ENCODE measurements around the gene SLC5A1. TPM values are rescaled to one million over a fixed set of nuclear protein-coding genes. Genes with fewer than 3 reads are reported as not detected.
A peak's percentile ranks its signal among the peaks of the same experiment; 100 is the strongest.
"Not testable (repeated sequence)": the region's sequence is repeated elsewhere in the genome, so short reads cannot be mapped to it uniquely, and the experiment has no call there.

SLC5A1 gene
- polyA plus RNA-seq, 4 donors = 29.6 to 364 (median 274) TPM

DNA sequence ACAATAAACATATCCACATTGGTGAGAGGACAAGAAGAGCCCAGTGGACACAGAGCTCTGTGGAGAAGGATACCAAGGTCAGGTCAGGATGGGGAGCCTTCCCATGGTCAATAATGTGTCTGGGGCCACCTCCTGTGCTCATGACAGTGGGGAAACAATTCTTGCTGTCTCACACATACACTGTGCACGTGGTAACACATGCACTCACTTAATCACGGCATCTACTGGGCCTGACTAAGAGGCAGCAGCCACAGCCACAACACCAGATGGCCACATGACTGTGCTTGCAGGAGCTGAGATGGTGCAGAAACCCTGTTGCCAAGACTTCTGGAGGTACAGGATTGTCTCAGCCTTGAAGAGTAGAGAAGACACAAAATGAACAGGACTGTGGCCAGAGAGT is 87.4 kb downstream of the SLC5A1 start:
- Histone ChIP-seq H3K27ac (ENCODE audit: low read depth in 1 of 3, low read length in 2 of 3) (no peak overlapping the region), H3K4me3 (ENCODE audit: low read depth in 1 of 3, low read length in 3 of 3) (no peak overlapping the region), H3K4me1 (ENCODE audit: control insufficient read depth in 3 of 3, insufficient read depth in 2 of 3, low read depth in 1 of 3, low read length in 2 of 3) (no peaks in the 10 kb centered on the region), H3K27me3 (ENCODE audit: control insufficient read depth in 3 of 3, insufficient read depth in 3 of 3, low read length in 3 of 3) (no peaks in the 10 kb centered on the region), H3K36me3 (ENCODE audit: control insufficient read depth in 3 of 3, insufficient read depth in 2 of 3, low read depth in 1 of 3, low read length in 3 of 3) (no peaks in the 10 kb centered on the region), H3K9me3 (ENCODE audit: control insufficient read depth in 2 of 2, insufficient read depth in 1 of 2, low read depth in 1 of 2, low read length in 1 of 2) (no peaks in the 10 kb centered on the region)
- FAIRE-seq = no peak
- no peak for DNase-seq
- WGBS, 3 donors = 72 to 78% (median 77%) methylated on average over 2 of the region's 2 CpGs

DNA sequence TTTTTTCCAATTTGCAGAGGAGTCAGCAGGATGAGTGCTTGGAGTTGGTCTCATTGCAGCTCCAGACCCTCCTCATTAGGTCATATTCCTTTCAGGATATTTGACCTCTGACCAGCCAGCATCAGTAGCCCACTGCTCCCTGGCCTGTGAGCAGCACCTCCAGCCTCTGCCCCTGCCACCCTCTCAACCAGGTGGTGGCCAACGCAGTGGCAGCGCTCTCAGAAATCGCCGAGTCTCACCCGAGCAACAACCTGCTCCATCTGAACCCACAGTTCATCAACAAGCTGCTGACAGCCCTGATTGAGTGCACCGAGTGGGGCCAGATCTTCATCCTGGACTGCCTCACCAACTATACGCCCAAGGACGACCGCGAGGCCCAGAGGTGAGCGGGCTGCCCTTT is 89.1 kb downstream of the SLC5A1 start:
- no peaks in the 10 kb centered on the region for H3K4me1 ChIP-seq (ENCODE audit: control insufficient read depth in 3 of 3, insufficient read depth in 2 of 3, low read depth in 1 of 3, low read length in 2 of 3)
- 90 to 96% (median 92%) methylated on average over 11 of the region's 11 CpGs for WGBS, 3 donors
- DNase-seq = no peak

DNA sequence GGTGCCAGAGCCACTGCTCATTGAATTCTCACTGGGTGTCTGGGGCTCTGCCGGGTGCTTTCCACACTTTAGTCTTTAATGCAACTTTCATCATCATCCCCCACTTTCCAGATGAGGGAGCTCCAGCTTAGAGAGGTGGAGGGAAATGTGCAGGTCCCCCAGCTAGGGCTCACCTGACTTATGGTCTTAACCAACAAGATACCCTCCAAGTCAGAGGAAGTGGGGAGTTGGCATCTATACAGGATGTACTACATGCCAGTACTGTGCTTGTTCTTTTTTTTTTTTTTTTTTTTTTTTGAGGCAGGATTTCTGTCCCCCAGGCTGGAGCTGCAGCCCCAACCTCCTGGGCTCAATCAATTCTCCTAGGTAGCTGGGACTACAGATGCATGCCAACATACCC is 89.7 kb downstream of the SLC5A1 start:
- no peak for FAIRE-seq
- DNase-seq = no peak
- Histone ChIP-seq H3K27me3 (ENCODE audit: control insufficient read depth in 3 of 3, insufficient read depth in 3 of 3, low read length in 3 of 3) (no peaks in the 10 kb centered on the region), H3K27ac (ENCODE audit: low read depth in 1 of 3, low read length in 2 of 3) (no peak overlapping the region), H3K4me1 (ENCODE audit: control insufficient read depth in 3 of 3, insufficient read depth in 2 of 3, low read depth in 1 of 3, low read length in 2 of 3) (no peaks in the 10 kb centered on the region), H3K4me3 (ENCODE audit: low read depth in 1 of 3, low read length in 3 of 3) (no peak overlapping the region), H3K9me3 (ENCODE audit: control insufficient read depth in 2 of 2, insufficient read depth in 1 of 2, low read depth in 1 of 2, low read length in 1 of 2) (peaks cover 0 to 4% of the 10 kb centered on the region in 2 donors), H3K36me3 (ENCODE audit: control insufficient read depth in 3 of 3, insufficient read depth in 2 of 3, low read depth in 1 of 3, low read length in 3 of 3) (no peaks in the 10 kb centered on the region)
- 82 to 93% (median 83%) methylated on average over 1 of the region's 1 CpG for WGBS, 3 donors

More for the DNA sequence above, 89.1 kb downstream of the SLC5A1 start:
- Histone ChIP-seq H3K36me3 (ENCODE audit: control insufficient read depth in 3 of 3, insufficient read depth in 2 of 3, low read depth in 1 of 3, low read length in 3 of 3) (no peaks in the 10 kb centered on the region), H3K27me3 (ENCODE audit: control insufficient read depth in 3 of 3, insufficient read depth in 3 of 3, low read length in 3 of 3) (no peaks in the 10 kb centered on the region), H3K4me3 (ENCODE audit: low read depth in 1 of 3, low read length in 3 of 3) (no peak overlapping the region), H3K9me3 (ENCODE audit: control insufficient read depth in 2 of 2, insufficient read depth in 1 of 2, low read depth in 1 of 2, low read length in 1 of 2) (no peaks in the 10 kb centered on the region), H3K27ac (ENCODE audit: low read depth in 1 of 3, low read length in 2 of 3) (no peak overlapping the region)
- no peak for FAIRE-seq

DNA sequence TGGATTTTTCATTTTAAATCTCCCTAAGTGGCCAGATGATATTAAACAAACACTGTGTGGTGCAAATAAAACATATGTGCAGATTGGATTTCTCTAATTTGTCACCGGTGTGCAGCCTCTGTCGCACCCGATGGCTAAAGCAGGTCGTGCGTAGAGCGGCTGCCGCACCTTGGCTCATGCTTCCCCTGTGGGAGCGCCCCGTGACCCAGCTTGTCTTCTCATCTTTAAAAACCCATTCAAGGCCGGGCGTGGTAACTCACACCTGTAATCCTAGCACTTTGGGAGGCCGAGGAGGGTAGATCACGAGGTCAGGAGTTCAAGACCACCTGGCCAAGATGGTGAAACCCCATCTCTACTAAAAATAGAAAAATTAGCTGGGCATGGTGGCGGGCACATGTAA is 91.7 kb downstream of the SLC5A1 start:
- not testable (repeated sequence) for H3K36me3 ChIP-seq (ENCODE audit: control insufficient read depth in 3 of 3, insufficient read depth in 2 of 3, low read depth in 1 of 3, low read length in 3 of 3); H3K27me3 ChIP-seq (ENCODE audit: control insufficient read depth in 3 of 3, insufficient read depth in 3 of 3, low read length in 3 of 3); FAIRE-seq; H3K4me1 ChIP-seq (ENCODE audit: control insufficient read depth in 3 of 3, insufficient read depth in 2 of 3, low read depth in 1 of 3, low read length in 2 of 3); H3K27ac ChIP-seq (ENCODE audit: low read depth in 1 of 3, low read length in 2 of 3); H3K9me3 ChIP-seq (ENCODE audit: control insufficient read depth in 2 of 2, insufficient read depth in 1 of 2, low read depth in 1 of 2, low read length in 1 of 2); DNase-seq; H3K4me3 ChIP-seq (ENCODE audit: low read depth in 1 of 3, low read length in 3 of 3)
- WGBS, 3 donors = 84 to 87% (median 86%) methylated on average over 14 of the region's 14 CpGs

DNA sequence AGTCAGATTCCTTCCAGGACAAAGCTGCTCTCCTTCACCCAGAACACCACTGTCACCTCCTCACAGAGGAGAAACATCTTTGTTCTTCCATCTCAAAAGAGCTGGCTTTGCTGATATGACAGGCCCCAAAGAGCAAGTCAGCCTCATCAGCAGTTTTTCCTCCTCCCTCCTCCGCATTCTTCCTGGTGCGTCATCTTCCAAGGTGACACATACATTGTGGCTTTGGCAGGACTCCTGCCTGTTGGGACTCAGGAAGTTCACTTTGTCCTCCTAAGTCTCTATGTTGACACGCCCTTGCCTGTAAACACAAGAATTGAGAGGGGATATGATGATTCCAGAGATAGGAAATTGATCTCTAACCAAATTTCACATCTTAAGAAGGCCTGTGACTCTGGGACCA is 92.9 kb downstream of the SLC5A1 start:
- not testable (repeated sequence) for H3K36me3 ChIP-seq (ENCODE audit: control insufficient read depth in 3 of 3, insufficient read depth in 2 of 3, low read depth in 1 of 3, low read length in 3 of 3); H3K27me3 ChIP-seq (ENCODE audit: control insufficient read depth in 3 of 3, insufficient read depth in 3 of 3, low read length in 3 of 3); H3K9me3 ChIP-seq (ENCODE audit: control insufficient read depth in 2 of 2, insufficient read depth in 1 of 2, low read depth in 1 of 2, low read length in 1 of 2); H3K27ac ChIP-seq (ENCODE audit: low read depth in 1 of 3, low read length in 2 of 3); H3K4me3 ChIP-seq (ENCODE audit: low read depth in 1 of 3, low read length in 3 of 3); H3K4me1 ChIP-seq (ENCODE audit: control insufficient read depth in 3 of 3, insufficient read depth in 2 of 3, low read depth in 1 of 3, low read length in 2 of 3); FAIRE-seq
- DNase-seq = peak in 1 of 2 donors; percentile 67
- 67 to 86% (median 71%) methylated on average over 3 of the region's 3 CpGs for WGBS, 3 donors

DNA sequence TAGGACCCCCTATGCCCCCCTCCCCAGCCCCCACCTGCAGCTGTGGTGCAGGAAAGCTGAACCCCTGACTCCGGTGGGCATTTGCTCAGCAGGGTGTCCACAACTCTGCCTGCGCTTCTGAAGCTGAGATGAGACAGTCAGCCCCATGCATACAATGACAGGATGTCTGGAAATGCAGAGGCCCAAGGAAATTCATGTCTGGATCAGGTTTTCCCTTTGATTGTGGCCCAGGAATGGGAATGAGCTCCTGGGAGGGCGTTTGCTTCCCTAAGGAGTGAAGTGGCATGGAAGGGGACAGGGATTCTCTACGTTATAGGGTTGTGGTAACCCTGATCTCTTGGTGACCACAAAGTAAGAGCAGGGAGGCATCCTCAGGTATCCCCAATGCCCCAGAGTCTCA is 93.8 kb downstream of the SLC5A1 start:
- not testable (repeated sequence) for H3K4me1 ChIP-seq (ENCODE audit: control insufficient read depth in 3 of 3, insufficient read depth in 2 of 3, low read depth in 1 of 3, low read length in 2 of 3); DNase-seq; H3K9me3 ChIP-seq (ENCODE audit: control insufficient read depth in 2 of 2, insufficient read depth in 1 of 2, low read depth in 1 of 2, low read length in 1 of 2); H3K4me3 ChIP-seq (ENCODE audit: low read depth in 1 of 3, low read length in 3 of 3); H3K27me3 ChIP-seq (ENCODE audit: control insufficient read depth in 3 of 3, insufficient read depth in 3 of 3, low read length in 3 of 3); H3K27ac ChIP-seq (ENCODE audit: low read depth in 1 of 3, low read length in 2 of 3); FAIRE-seq; H3K36me3 ChIP-seq (ENCODE audit: control insufficient read depth in 3 of 3, insufficient read depth in 2 of 3, low read depth in 1 of 3, low read length in 3 of 3)
- 83 to 87% (median 85%) methylated on average over 4 of the region's 4 CpGs for WGBS, 3 donors

DNA sequence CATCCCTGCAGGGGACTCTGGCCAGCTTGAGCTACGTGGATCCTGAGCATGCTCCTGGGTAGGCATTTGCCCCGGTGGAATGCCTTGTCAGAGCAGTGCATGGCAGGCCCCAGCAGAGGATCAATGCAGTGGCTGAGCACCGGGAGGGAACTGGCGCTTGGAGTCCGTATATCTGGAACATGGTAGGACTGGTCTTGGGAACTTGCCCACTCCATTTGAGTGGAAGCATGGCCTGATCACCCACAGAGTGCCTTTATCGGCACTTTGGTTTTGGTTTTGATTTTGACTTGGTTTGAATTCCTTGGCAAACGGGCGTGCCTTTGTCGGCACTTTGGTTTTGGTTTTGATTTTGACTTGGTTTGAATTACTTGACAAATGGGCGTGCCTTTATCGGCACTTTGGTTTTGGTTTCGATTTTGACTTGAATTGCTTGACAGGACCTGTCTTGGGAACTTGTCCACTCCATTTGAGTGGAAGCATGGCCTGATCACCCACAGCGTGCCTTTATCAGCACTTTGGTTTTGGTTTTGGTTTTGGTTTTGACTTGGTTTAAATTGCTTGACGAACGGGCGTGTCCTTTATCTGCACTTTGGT is 94.8 kb downstream of the SLC5A1 start:
- H3K9me3 ChIP-seq (ENCODE audit: control insufficient read depth in 2 of 2, insufficient read depth in 1 of 2, low read depth in 1 of 2, low read length in 1 of 2); H3K4me1 ChIP-seq (ENCODE audit: control insufficient read depth in 3 of 3, insufficient read depth in 2 of 3, low read depth in 1 of 3, low read length in 2 of 3); H3K27me3 ChIP-seq (ENCODE audit: control insufficient read depth in 3 of 3, insufficient read depth in 3 of 3, low read length in 3 of 3); H3K36me3 ChIP-seq (ENCODE audit: control insufficient read depth in 3 of 3, insufficient read depth in 2 of 3, low read depth in 1 of 3, low read length in 3 of 3); FAIRE-seq: not testable (repeated sequence)
- Histone ChIP-seq H3K27ac (ENCODE audit: low read depth in 1 of 3, low read length in 2 of 3) (peak overlapping the region in 2 of 3 donors; percentile 78 to 82), H3K4me3 (ENCODE audit: low read depth in 1 of 3, low read length in 3 of 3) (peak overlapping the region in 1 of 3 donors; percentile 44)
- DNase-seq = peak; percentile 55 to 93
- 7 to 30% (median 17%) methylated on average over 16 of the region's 16 CpGs for WGBS, 3 donors

DNA sequence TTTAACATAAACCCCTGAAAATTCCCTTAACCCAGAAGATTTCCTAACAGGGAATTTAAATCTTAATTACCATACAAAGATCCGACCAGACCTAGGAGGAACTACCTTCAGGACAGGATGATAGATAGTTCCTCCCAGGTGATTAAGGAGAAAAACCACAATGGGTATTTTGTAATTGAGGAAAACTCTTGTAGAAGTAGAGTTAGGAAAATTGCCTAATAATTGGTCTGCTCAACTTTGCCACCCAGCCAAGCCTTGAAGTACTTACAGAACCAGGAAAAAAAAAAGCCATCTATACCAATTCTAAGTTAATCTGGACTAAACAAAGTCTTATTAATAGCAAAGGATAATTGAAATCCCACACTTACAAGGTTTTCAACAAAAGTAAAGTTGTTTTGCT is 95.5 kb downstream of the SLC5A1 start:
- not testable (repeated sequence) for H3K4me1 ChIP-seq (ENCODE audit: control insufficient read depth in 3 of 3, insufficient read depth in 2 of 3, low read depth in 1 of 3, low read length in 2 of 3); H3K9me3 ChIP-seq (ENCODE audit: control insufficient read depth in 2 of 2, insufficient read depth in 1 of 2, low read depth in 1 of 2, low read length in 1 of 2); DNase-seq; H3K36me3 ChIP-seq (ENCODE audit: control insufficient read depth in 3 of 3, insufficient read depth in 2 of 3, low read depth in 1 of 3, low read length in 3 of 3); H3K27ac ChIP-seq (ENCODE audit: low read depth in 1 of 3, low read length in 2 of 3); FAIRE-seq; H3K27me3 ChIP-seq (ENCODE audit: control insufficient read depth in 3 of 3, insufficient read depth in 3 of 3, low read length in 3 of 3); H3K4me3 ChIP-seq (ENCODE audit: low read depth in 1 of 3, low read length in 3 of 3)
- 39 to 48% (median 40%) methylated on average over 1 of the region's 1 CpG for WGBS, 3 donors

DNA sequence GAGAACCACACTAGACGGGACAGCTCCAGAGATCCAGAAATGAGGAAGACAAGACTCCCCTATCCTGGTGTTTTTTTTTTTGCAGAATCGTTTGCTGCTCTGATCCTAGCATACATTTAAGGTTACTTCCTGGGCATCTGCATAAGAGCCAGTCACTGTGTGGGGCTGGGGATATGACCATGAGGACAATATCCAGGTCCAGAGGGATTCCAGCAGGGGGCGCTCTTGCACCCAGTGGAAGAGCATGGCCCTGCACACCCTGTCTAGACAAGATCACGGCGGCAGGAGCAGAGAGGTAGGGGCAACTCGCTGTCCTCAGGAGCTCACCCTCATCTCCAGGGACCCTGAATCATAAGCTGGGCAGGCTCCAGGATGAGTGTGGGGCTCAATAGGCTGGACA is 97.6 kb downstream of the SLC5A1 start:
- not testable (repeated sequence) for H3K36me3 ChIP-seq (ENCODE audit: control insufficient read depth in 3 of 3, insufficient read depth in 2 of 3, low read depth in 1 of 3, low read length in 3 of 3); H3K27me3 ChIP-seq (ENCODE audit: control insufficient read depth in 3 of 3, insufficient read depth in 3 of 3, low read length in 3 of 3); FAIRE-seq; H3K9me3 ChIP-seq (ENCODE audit: control insufficient read depth in 2 of 2, insufficient read depth in 1 of 2, low read depth in 1 of 2, low read length in 1 of 2); H3K4me3 ChIP-seq (ENCODE audit: low read depth in 1 of 3, low read length in 3 of 3); DNase-seq; H3K4me1 ChIP-seq (ENCODE audit: control insufficient read depth in 3 of 3, insufficient read depth in 2 of 3, low read depth in 1 of 3, low read length in 2 of 3); H3K27ac ChIP-seq (ENCODE audit: low read depth in 1 of 3, low read length in 2 of 3)
- 36 to 47% (median 46%) methylated on average over 5 to 6 of the region's 6 CpGs for WGBS, 3 donors

All from small intestine (tissue), 7 donors.